ENCODE results near the gene ZFP36. TPM values are rescaled to one million over a fixed set of nuclear protein-coding genes. Genes with fewer than 3 reads are reported as not detected.

ZFP36 gene
- total and polyA plus RNA-seq, 2 donors (not counting 1 experiment from before 2014, with no cell fraction given) = 260 to 1,633 TPM

DNA sequence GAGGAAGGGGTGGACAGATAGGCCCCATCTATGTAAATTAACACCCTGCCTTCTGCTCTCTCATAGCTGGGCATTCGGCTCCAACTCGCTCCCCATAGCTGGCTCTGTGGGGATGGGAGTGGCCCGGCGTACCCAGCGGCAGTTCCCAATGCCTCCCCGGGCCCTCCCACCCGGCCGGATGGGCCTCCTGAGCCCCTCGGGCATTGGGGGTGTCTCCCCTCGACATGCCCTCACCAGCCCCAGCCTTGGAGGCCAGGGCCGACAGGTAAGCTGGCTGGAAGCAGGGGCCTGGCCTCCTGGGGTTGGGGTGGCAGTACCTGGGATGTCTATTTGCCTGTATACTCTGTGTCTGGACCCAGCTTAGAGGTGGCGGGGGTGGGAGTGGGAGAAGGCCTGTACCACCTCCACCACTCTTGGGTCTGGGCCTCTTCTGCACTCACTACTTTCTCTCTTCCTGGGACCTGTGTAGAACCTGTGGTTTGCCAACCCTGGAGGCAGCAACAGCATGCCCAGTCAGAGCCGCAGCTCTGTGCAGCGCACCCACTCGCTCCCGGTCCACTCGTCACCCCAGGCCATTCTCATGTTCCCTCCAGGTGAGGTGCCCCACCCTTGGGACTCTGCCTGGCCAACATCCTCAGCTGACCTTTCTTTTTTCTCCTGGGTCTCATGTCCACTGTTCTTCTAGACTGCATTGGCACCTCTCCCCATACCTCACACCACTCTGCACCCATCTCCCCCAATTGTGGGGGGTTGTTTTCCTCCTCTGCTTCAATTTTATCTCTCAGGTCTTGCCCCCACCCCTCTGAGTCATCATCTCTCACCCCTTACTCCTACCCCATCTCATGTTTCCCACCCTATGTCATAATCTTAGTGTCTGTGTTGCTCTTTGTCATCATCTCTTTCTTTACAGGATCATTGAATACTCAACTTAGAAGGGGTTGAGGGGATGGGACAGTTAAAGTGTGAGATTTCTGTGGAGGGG, 25.8 kb upstream of the ZFP36 start:
- intact Hi-C loops (cut with micrococcal nuclease) = no loop called here
- 95% methylated on average over 15 of the region's 17 CpGs for WGBS (ENCODE audit: insufficient coverage)
- Mint-ChIP-seq H3K4me3 (no peak overlapping the region), H3K4me1 (peaks cover 7% of the 10 kb centered on the region), H3K27ac (peak overlapping the region; percentile 15), H3K9me3 (ENCODE audit: insufficient read depth) (no peaks in the 10 kb centered on the region), H3K27me3 (no peaks in the 10 kb centered on the region)
- Histone ChIP-seq H3K4me3 (ENCODE audit: control extremely low read depth in 1 of 5, extremely low read depth in 1 of 5, insufficient read depth in 1 of 5, low read depth in 2 of 5, low read length in 4 of 5) (no peak overlapping the region), H3K27me3 (replicated peaks in 1 of 4; ENCODE audit: control extremely low read depth in 1 of 4, control insufficient read depth in 3 of 4, insufficient read depth in 4 of 4, low read length in 3 of 4) (no peaks in the 10 kb centered on the region), H3K27ac (ENCODE audit: low read length in 2 of 2) (no peak overlapping the region), H3K9ac (ENCODE audit: low read length) (no peak overlapping the region), H2AFZ (ENCODE audit: insufficient read depth, low read depth, low read length, poor library complexity, severe bottlenecking) (no peak overlapping the region), H3K36me3 (replicated peaks in 1 of 2; ENCODE audit: control extremely low read depth in 1 of 2, control insufficient read depth in 1 of 2, extremely low read depth in 1 of 2, insufficient read depth in 2 of 2, low read length in 1 of 2) (peaks cover 4 to 87% of the 10 kb centered on the region in 2 experiments), H3K9me3 (ENCODE audit: control extremely low read depth in 1 of 3, control insufficient read depth in 2 of 3, insufficient read depth in 1 of 3, low read length in 2 of 3) (no peaks in the 10 kb centered on the region), H4K20me1 (ENCODE audit: control insufficient read depth, insufficient read depth, low read length, poor library complexity, severe bottlenecking) (no peaks in the 10 kb centered on the region), H3K4me1 (ENCODE audit: control insufficient read depth in 2 of 2, insufficient read depth in 2 of 2, low read length in 2 of 2) (peaks cover 0 to 6% of the 10 kb centered on the region in 2 donors), H3K79me2 (ENCODE audit: control insufficient read depth, insufficient read depth, low read length) (no peaks in the 10 kb centered on the region), H3K4me2 (replicated peaks; ENCODE audit: low read depth, low read length, poor library complexity, severe bottlenecking) (no peak overlapping the region)
- TF ChIP-seq EZH2 (IDR thresholded peaks at IDR 0.05; ENCODE audit: borderline replicate concordance, insufficient read depth, low read depth, low read length, poor library complexity, severe bottlenecking) = no peak
- TF ChIP-seq, protein P1, sequence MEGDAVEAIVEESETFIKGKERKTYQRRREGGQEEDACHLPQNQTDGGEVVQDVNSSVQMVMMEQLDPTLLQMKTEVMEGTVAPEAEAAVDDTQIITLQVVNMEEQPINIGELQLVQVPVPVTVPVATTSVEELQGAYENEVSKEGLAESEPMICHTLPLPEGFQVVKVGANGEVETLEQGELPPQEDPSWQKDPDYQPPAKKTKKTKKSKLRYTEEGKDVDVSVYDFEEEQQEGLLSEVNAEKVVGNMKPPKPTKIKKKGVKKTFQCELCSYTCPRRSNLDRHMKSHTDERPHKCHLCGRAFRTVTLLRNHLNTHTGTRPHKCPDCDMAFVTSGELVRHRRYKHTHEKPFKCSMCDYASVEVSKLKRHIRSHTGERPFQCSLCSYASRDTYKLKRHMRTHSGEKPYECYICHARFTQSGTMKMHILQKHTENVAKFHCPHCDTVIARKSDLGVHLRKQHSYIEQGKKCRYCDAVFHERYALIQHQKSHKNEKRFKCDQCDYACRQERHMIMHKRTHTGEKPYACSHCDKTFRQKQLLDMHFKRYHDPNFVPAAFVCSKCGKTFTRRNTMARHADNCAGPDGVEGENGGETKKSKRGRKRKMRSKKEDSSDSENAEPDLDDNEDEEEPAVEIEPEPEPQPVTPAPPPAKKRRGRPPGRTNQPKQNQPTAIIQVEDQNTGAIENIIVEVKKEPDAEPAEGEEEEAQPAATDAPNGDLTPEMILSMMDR (IDR thresholded peaks at IDR 0.05) = no peak
- ChIA-PET POLR2A (interaction anchor here (0.5 kb wide), 1 partner anchor 22 kb away, joined by 4 read pairs; no protein-coding TSS in a partner anchor), CTCF (interaction anchor here (0.6 kb wide), 1 partner anchor 258 kb away, joined by 3 read pairs; no protein-coding TSS in a partner anchor)
- DNase-seq (no peak), ATAC-seq (ENCODE audit: low read depth) (no peak)

Data from B cell (primary cell).